ENCODE measurements around the gene OR7D2. TPM values are rescaled to one million over a fixed set of nuclear protein-coding genes. Genes with fewer than 3 reads are reported as not detected.

The OR7D2 gene
- 1.4 and 1.5 TPM in 2 replicates for total RNA-seq (ENCODE audit: low replicate concordance)

GRCh38 chr19:9178901-9179300 lies at the start of gene OR7D2:
Gene OR7D2, plus strand, starts transcription at chr19:9178979. Its CDS starts 6,803 bp downstream, at chr19:9185782.
- Mint-ChIP-seq H3K4me3 (no peak within 1 kb of the TSS), H3K27me3 (ENCODE audit: insufficient read depth, low read depth) (no peaks in the 10 kb centered on the region), H3K4me1 (no peaks in the 10 kb centered on the region), H3K36me3 (peaks cover 12% of the 10 kb centered on the region), H3K9me3 (peaks cover 17% of the 10 kb centered on the region), H3K27ac (no peak within 1 kb of the TSS)
- H3K79me2 ChIP-seq (ENCODE audit: low read depth): no peaks in the 10 kb centered on the region
- no peaks in the 10 kb centered on the region for H4K20me1 ChIP-seq (ENCODE audit: low read depth)
- no peaks in the 10 kb centered on the region for H3F3A ChIP-seq (ENCODE audit: low read depth)
- TF ChIP-seq EZH2 (IDR thresholded peaks at IDR 0.05) (no peak), EZH2phosphoT487 (IDR thresholded peaks at IDR 0.05) (no peak)
- TF ChIP-seq, protein P1, sequence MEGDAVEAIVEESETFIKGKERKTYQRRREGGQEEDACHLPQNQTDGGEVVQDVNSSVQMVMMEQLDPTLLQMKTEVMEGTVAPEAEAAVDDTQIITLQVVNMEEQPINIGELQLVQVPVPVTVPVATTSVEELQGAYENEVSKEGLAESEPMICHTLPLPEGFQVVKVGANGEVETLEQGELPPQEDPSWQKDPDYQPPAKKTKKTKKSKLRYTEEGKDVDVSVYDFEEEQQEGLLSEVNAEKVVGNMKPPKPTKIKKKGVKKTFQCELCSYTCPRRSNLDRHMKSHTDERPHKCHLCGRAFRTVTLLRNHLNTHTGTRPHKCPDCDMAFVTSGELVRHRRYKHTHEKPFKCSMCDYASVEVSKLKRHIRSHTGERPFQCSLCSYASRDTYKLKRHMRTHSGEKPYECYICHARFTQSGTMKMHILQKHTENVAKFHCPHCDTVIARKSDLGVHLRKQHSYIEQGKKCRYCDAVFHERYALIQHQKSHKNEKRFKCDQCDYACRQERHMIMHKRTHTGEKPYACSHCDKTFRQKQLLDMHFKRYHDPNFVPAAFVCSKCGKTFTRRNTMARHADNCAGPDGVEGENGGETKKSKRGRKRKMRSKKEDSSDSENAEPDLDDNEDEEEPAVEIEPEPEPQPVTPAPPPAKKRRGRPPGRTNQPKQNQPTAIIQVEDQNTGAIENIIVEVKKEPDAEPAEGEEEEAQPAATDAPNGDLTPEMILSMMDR (IDR thresholded peaks at IDR 0.05): no peak
- H3K9me3 ChIP-seq (ENCODE audit: low read depth): no peaks in the 10 kb centered on the region
- no peak for DNase-seq (ENCODE audit: low spot score)
- H3K4me3 ChIP-seq: no peak within 1 kb of the TSS
- H3K4me1 ChIP-seq: no peaks in the 10 kb centered on the region
- H3K4me2 ChIP-seq: no peak within 1 kb of the TSS
- no peaks in the 10 kb centered on the region for H3K36me3 ChIP-seq
- no peak within 1 kb of the TSS for H2AFZ ChIP-seq (replicated peaks)
- no peak within 1 kb of the TSS for H3K9ac ChIP-seq
- H3K27ac ChIP-seq: no peak within 1 kb of the TSS
- H3K27me3 ChIP-seq: no peaks in the 10 kb centered on the region

- Histone ChIP-seq H4K20me1 (ENCODE audit: low read depth) (no peaks in the 10 kb centered on the region), H2AFZ (replicated peaks) (no peak overlapping the region), H3K9ac (no peak overlapping the region), H3K4me1 (no peaks in the 10 kb centered on the region), H3K4me2 (no peak overlapping the region), H3K9me3 (ENCODE audit: low read depth) (no peaks in the 10 kb centered on the region), H3K27ac (no peak overlapping the region), H3F3A (ENCODE audit: low read depth) (no peaks in the 10 kb centered on the region), H3K79me2 (ENCODE audit: low read depth) (no peaks in the 10 kb centered on the region), H3K36me3 (no peaks in the 10 kb centered on the region), H3K27me3 (no peaks in the 10 kb centered on the region), H3K4me3 (no peak overlapping the region)
- Mint-ChIP-seq H3K27ac (no peak overlapping the region), H3K4me3 (no peak overlapping the region), H3K9me3 (peaks cover 26% of the 10 kb centered on the region), H3K36me3 (no peaks in the 10 kb centered on the region), H3K27me3 (ENCODE audit: insufficient read depth, low read depth) (peaks cover 8% of the 10 kb centered on the region), H3K4me1 (no peaks in the 10 kb centered on the region)
- no peak for TF ChIP-seq EZH2phosphoT487 (IDR thresholded peaks at IDR 0.05)
- no peak for TF ChIP-seq EZH2 (IDR thresholded peaks at IDR 0.05)
- TF ChIP-seq, protein P1 (IDR thresholded peaks at IDR 0.05): no peak
- DNase-seq (ENCODE audit: low spot score): no peak
Observed at GRCh38 chr19:9130965-9131364, 47.8 kb upstream of the OR7D2 start.

GRCh38 chr19:9132422-9132821 lies 46.4 kb upstream of the OR7D2 start:
- H3K27ac Mint-ChIP-seq: no peak overlapping the region
- no peak overlapping the region for H3K4me3 ChIP-seq
- no peaks in the 10 kb centered on the region for H4K20me1 ChIP-seq (ENCODE audit: low read depth)
- H2AFZ ChIP-seq (replicated peaks): no peak overlapping the region
- peaks cover 18% of the 10 kb centered on the region for H3K9me3 Mint-ChIP-seq
- H3K36me3 Mint-ChIP-seq: no peaks in the 10 kb centered on the region
- no peaks in the 10 kb centered on the region for H3K4me1 ChIP-seq
- no peak for DNase-seq (ENCODE audit: low spot score)
- peaks cover 10% of the 10 kb centered on the region for H3K27me3 Mint-ChIP-seq (ENCODE audit: insufficient read depth, low read depth)
- no peaks in the 10 kb centered on the region for H3K36me3 ChIP-seq
- no peak overlapping the region for H3K4me2 ChIP-seq
- H3K4me3 Mint-ChIP-seq: no peak overlapping the region
- no peak overlapping the region for H3K27ac ChIP-seq
- no peak overlapping the region for H3K9ac ChIP-seq
- H3K79me2 ChIP-seq (ENCODE audit: low read depth): no peaks in the 10 kb centered on the region
- H3K27me3 ChIP-seq: no peaks in the 10 kb centered on the region
- H3K4me1 Mint-ChIP-seq: no peaks in the 10 kb centered on the region
- TF ChIP-seq EZH2phosphoT487 (IDR thresholded peaks at IDR 0.05): no peak
- TF ChIP-seq EZH2 (IDR thresholded peaks at IDR 0.05): no peak
- TF ChIP-seq, protein P1 (IDR thresholded peaks at IDR 0.05): no peak
- H3F3A ChIP-seq (ENCODE audit: low read depth): peaks cover 3% of the 10 kb centered on the region
- H3K9me3 ChIP-seq (ENCODE audit: low read depth): no peaks in the 10 kb centered on the region
